ENCODE data around the gene CNTNAP3.
"Not testable (repeated sequence)": the region's sequence is repeated elsewhere in the genome, so short reads cannot be mapped to it uniquely, and the experiment has no call there.

CNTNAP3 gene

GRCh38 chr9:39157714-39158113, 130.3 kb downstream of the CNTNAP3 start:
- not testable (repeated sequence) for H3K9me3 ChIP-seq (ENCODE audit: control insufficient read depth in 2 of 2, low read length in 2 of 2); H3K36me3 ChIP-seq (ENCODE audit: control insufficient read depth in 2 of 2, insufficient read depth in 2 of 2, low read length in 2 of 2); H3K4me3 ChIP-seq (ENCODE audit: low read length in 2 of 2); H3K9ac ChIP-seq (ENCODE audit: low read length in 2 of 2); H3K27ac ChIP-seq (ENCODE audit: low read length); H3K27me3 ChIP-seq (ENCODE audit: control insufficient read depth in 1 of 2, insufficient read depth in 2 of 2, low read length in 2 of 2); H3K4me1 ChIP-seq (ENCODE audit: control insufficient read depth, insufficient read depth, low read length)

- not testable (repeated sequence) for H3K9ac ChIP-seq (ENCODE audit: low read length in 2 of 2)
Observed at GRCh38 chr9:39132826-39133552, 155.0 kb downstream of the CNTNAP3 start.

GRCh38 chr9:39121401-39121800, 166.6 kb downstream of the CNTNAP3 start:
- H3K9me3 ChIP-seq (ENCODE audit: control insufficient read depth in 2 of 2, low read length in 2 of 2); H3K4me3 ChIP-seq (ENCODE audit: low read length in 2 of 2); H3K27me3 ChIP-seq (ENCODE audit: control insufficient read depth in 1 of 2, insufficient read depth in 2 of 2, low read length in 2 of 2); H3K9ac ChIP-seq (ENCODE audit: low read length in 2 of 2); H3K36me3 ChIP-seq (ENCODE audit: control insufficient read depth in 2 of 2, insufficient read depth in 2 of 2, low read length in 2 of 2); H3K4me1 ChIP-seq (ENCODE audit: control insufficient read depth, insufficient read depth, low read length); H3K27ac ChIP-seq (ENCODE audit: low read length): not testable (repeated sequence)

More at GRCh38 chr9:39132826-39133552, 155.0 kb downstream of the CNTNAP3 start:
- H3K27ac ChIP-seq (ENCODE audit: low read length); H3K9me3 ChIP-seq (ENCODE audit: control insufficient read depth in 2 of 2, low read length in 2 of 2); H3K4me3 ChIP-seq (ENCODE audit: low read length in 2 of 2); H3K4me1 ChIP-seq (ENCODE audit: control insufficient read depth, insufficient read depth, low read length); H3K27me3 ChIP-seq (ENCODE audit: control insufficient read depth in 1 of 2, insufficient read depth in 2 of 2, low read length in 2 of 2); H3K36me3 ChIP-seq (ENCODE audit: control insufficient read depth in 2 of 2, insufficient read depth in 2 of 2, low read length in 2 of 2): not testable (repeated sequence)

GRCh38 chr9:39111746-39112145, 176.2 kb downstream of the CNTNAP3 start:
- not testable (repeated sequence) for H3K27me3 ChIP-seq (ENCODE audit: control insufficient read depth in 1 of 2, insufficient read depth in 2 of 2, low read length in 2 of 2); H3K4me3 ChIP-seq (ENCODE audit: low read length in 2 of 2); H3K27ac ChIP-seq (ENCODE audit: low read length); H3K36me3 ChIP-seq (ENCODE audit: control insufficient read depth in 2 of 2, insufficient read depth in 2 of 2, low read length in 2 of 2); H3K9me3 ChIP-seq (ENCODE audit: control insufficient read depth in 2 of 2, low read length in 2 of 2); H3K9ac ChIP-seq (ENCODE audit: low read length in 2 of 2); H3K4me1 ChIP-seq (ENCODE audit: control insufficient read depth, insufficient read depth, low read length)

GRCh38 chr9:39108145-39108544, 179.8 kb downstream of the CNTNAP3 start:
- Histone ChIP-seq H3K9me3 (ENCODE audit: control insufficient read depth in 2 of 2, low read length in 2 of 2) (no peaks in the 10 kb centered on the region), H3K9ac (ENCODE audit: low read length in 2 of 2) (no peak overlapping the region), H3K4me3 (ENCODE audit: low read length in 2 of 2) (no peak overlapping the region), H3K27me3 (ENCODE audit: control insufficient read depth in 1 of 2, insufficient read depth in 2 of 2, low read length in 2 of 2) (no peaks in the 10 kb centered on the region), H3K36me3 (ENCODE audit: control insufficient read depth in 2 of 2, insufficient read depth in 2 of 2, low read length in 2 of 2) (no peaks in the 10 kb centered on the region), H3K4me1 (ENCODE audit: control insufficient read depth, insufficient read depth, low read length) (no peaks in the 10 kb centered on the region), H3K27ac (ENCODE audit: low read length) (no peak overlapping the region)

- H3K36me3 ChIP-seq (ENCODE audit: control insufficient read depth in 2 of 2, insufficient read depth in 2 of 2, low read length in 2 of 2); H3K9ac ChIP-seq (ENCODE audit: low read length in 2 of 2); H3K9me3 ChIP-seq (ENCODE audit: control insufficient read depth in 2 of 2, low read length in 2 of 2); H3K4me1 ChIP-seq (ENCODE audit: control insufficient read depth, insufficient read depth, low read length); H3K27me3 ChIP-seq (ENCODE audit: control insufficient read depth in 1 of 2, insufficient read depth in 2 of 2, low read length in 2 of 2); H3K27ac ChIP-seq (ENCODE audit: low read length); H3K4me3 ChIP-seq (ENCODE audit: low read length in 2 of 2): not testable (repeated sequence)
Observed at GRCh38 chr9:39097208-39097607, 190.8 kb downstream of the CNTNAP3 start.

GRCh38 chr9:39085311-39085710, 202.7 kb downstream of the CNTNAP3 start:
- not testable (repeated sequence) for H3K9me3 ChIP-seq (ENCODE audit: control insufficient read depth in 2 of 2, low read length in 2 of 2); H3K27me3 ChIP-seq (ENCODE audit: control insufficient read depth in 1 of 2, insufficient read depth in 2 of 2, low read length in 2 of 2); H3K9ac ChIP-seq (ENCODE audit: low read length in 2 of 2)

GRCh38 chr9:39082574-39082973, 205.4 kb downstream of the CNTNAP3 start:
- H3K36me3 ChIP-seq (ENCODE audit: control insufficient read depth in 2 of 2, insufficient read depth in 2 of 2, low read length in 2 of 2); H3K4me1 ChIP-seq (ENCODE audit: control insufficient read depth, insufficient read depth, low read length): not testable (repeated sequence)

More at GRCh38 chr9:39085311-39085710, 202.7 kb downstream of the CNTNAP3 start:
- H3K36me3 ChIP-seq (ENCODE audit: control insufficient read depth in 2 of 2, insufficient read depth in 2 of 2, low read length in 2 of 2); H3K27ac ChIP-seq (ENCODE audit: low read length); H3K4me1 ChIP-seq (ENCODE audit: control insufficient read depth, insufficient read depth, low read length); H3K4me3 ChIP-seq (ENCODE audit: low read length in 2 of 2): not testable (repeated sequence)

GRCh38 chr9:39080081-39080480, 207.9 kb downstream of the CNTNAP3 start:
- H3K36me3 ChIP-seq (ENCODE audit: control insufficient read depth in 2 of 2, insufficient read depth in 2 of 2, low read length in 2 of 2); H3K27ac ChIP-seq (ENCODE audit: low read length); H3K27me3 ChIP-seq (ENCODE audit: control insufficient read depth in 1 of 2, insufficient read depth in 2 of 2, low read length in 2 of 2); H3K4me1 ChIP-seq (ENCODE audit: control insufficient read depth, insufficient read depth, low read length); H3K9me3 ChIP-seq (ENCODE audit: control insufficient read depth in 2 of 2, low read length in 2 of 2); H3K4me3 ChIP-seq (ENCODE audit: low read length in 2 of 2); H3K9ac ChIP-seq (ENCODE audit: low read length in 2 of 2): not testable (repeated sequence)

More at GRCh38 chr9:39082574-39082973, 205.4 kb downstream of the CNTNAP3 start:
- not testable (repeated sequence) for H3K27ac ChIP-seq (ENCODE audit: low read length); H3K4me3 ChIP-seq (ENCODE audit: low read length in 2 of 2); H3K27me3 ChIP-seq (ENCODE audit: control insufficient read depth in 1 of 2, insufficient read depth in 2 of 2, low read length in 2 of 2); H3K9ac ChIP-seq (ENCODE audit: low read length in 2 of 2); H3K9me3 ChIP-seq (ENCODE audit: control insufficient read depth in 2 of 2, low read length in 2 of 2)

- H3K4me3 ChIP-seq (ENCODE audit: low read length in 2 of 2); H3K9me3 ChIP-seq (ENCODE audit: control insufficient read depth in 2 of 2, low read length in 2 of 2); H3K27ac ChIP-seq (ENCODE audit: low read length); H3K27me3 ChIP-seq (ENCODE audit: control insufficient read depth in 1 of 2, insufficient read depth in 2 of 2, low read length in 2 of 2); H3K36me3 ChIP-seq (ENCODE audit: control insufficient read depth in 2 of 2, insufficient read depth in 2 of 2, low read length in 2 of 2); H3K4me1 ChIP-seq (ENCODE audit: control insufficient read depth, insufficient read depth, low read length); H3K9ac ChIP-seq (ENCODE audit: low read length in 2 of 2): not testable (repeated sequence)
Observed at GRCh38 chr9:39078621-39079256, 209.2 kb downstream of the CNTNAP3 start.

GRCh38 chr9:39073537-39073936, 214.4 kb downstream of the CNTNAP3 start:
- H3K9me3 ChIP-seq (ENCODE audit: control insufficient read depth in 2 of 2, low read length in 2 of 2); H3K27ac ChIP-seq (ENCODE audit: low read length); H3K9ac ChIP-seq (ENCODE audit: low read length in 2 of 2); H3K4me1 ChIP-seq (ENCODE audit: control insufficient read depth, insufficient read depth, low read length); H3K4me3 ChIP-seq (ENCODE audit: low read length in 2 of 2); H3K36me3 ChIP-seq (ENCODE audit: control insufficient read depth in 2 of 2, insufficient read depth in 2 of 2, low read length in 2 of 2); H3K27me3 ChIP-seq (ENCODE audit: control insufficient read depth in 1 of 2, insufficient read depth in 2 of 2, low read length in 2 of 2): not testable (repeated sequence)

Data from stomach smooth muscle (tissue), 2 donors.